DMS53 (cell line): ENCODE data around the gene KRT34.
A peak's percentile ranks its signal among the peaks of the same experiment; 100 is the strongest.
"Not testable (repeated sequence)": the region's sequence is repeated elsewhere in the genome, so short reads cannot be mapped to it uniquely, and the experiment has no call there.

Experiments used
- DNase-seq: peaks from one replicate; lab custom pipeline; 2025; lab: John Stamatoyannopoulos, UW

The KRT34 gene

DNA sequence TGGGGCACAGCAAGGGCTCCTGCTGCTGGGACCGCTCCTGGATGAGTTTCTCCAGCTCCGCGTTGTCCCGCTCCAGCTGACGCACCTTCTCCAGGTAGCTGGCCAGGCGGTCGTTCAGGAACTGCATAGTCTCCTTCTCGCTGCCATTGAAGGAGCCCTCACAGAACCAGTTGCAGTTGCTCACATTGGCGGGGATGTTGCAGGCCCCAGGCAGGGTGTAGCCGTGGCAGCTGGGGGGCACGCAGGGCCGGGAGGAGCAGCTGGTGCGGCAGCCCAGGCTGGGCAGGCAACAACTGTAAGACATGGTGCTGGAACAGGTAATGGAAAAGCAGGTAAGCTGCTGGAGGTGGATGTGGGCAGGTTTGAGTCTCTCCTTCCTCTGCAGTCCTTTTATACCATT is at the start of gene KRT34:
Gene KRT34 (minus strand): TSS at position 364 of the 400 bp plus-strand sequence. CDS start 60 bp downstream, at position 304.
- DNase-seq = not testable (repeated sequence)

- DNase-seq = not testable (repeated sequence)
These were observed 48.3 kb upstream of the KRT34 start for GRCh38 chr17:41430376-41430775.

- DNase-seq = no peak
These were observed 47.6 kb upstream of the KRT34 start for GRCh38 chr17:41429667-41430066.

GRCh38 chr17:41428591-41429291 is 46.6 kb upstream of the KRT34 start:
- no peak for DNase-seq

DNA sequence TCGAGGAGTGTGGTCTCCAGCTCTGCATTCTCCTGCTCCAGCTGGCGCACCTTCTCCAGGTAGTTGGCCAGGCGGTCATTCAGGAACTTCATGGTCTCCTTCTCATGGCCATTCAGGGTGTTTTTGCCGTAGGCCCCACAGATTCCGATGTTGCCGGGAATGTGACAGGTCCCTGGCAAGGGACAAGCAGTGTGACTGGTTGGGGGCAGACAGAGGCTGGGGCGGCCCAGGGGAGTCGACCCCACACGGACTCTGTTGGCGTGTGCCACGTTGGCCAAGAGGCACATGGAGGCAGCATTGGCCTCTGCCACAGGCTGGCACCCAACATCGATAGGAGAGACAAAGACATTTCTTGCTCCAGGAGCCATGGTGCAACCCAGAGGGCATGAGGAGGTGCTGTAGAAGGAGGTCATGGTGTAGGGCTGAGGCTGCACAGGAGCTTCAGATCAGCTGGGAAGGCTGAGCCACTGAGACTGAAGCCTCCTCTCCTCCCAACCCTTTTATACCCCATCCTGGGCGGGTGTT is 42.1 kb upstream of the KRT34 start, which contains the start of gene KRT37:
Gene KRT37 (minus strand): TSS at position 475 of the 525 bp plus-strand sequence. CDS start 62 bp downstream, at position 413.
- DNase-seq = no peak

- DNase-seq = not testable (repeated sequence)
These were observed 40.5 kb upstream of the KRT34 start for GRCh38 chr17:41422586-41422985.

DNA sequence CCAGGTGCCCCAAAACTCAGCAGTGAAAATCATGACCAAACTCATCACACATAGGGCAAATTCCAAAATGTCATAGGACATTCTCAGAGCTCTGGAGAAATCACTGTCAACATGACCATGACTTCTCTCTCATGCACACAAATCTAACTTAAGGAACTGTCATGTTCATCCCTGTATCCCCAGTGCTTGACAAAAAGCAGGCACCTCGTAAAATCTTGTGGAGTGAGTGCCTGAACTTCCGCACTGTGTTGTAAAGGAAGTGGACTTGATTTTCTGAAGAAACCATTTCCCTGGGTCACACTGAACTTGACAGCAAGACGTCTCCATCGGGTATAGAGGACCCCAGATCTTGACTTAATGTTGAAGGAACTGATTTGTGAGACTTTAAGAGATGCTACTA is 39.5 kb upstream of the KRT34 start:
- no peak for DNase-seq

GRCh38 chr17:41421116-41421515 is 39.0 kb upstream of the KRT34 start:
- peak; percentile 5 for DNase-seq

- DNase-seq = no peak
These were observed 38.0 kb upstream of the KRT34 start for GRCh38 chr17:41420134-41420533.

DNA sequence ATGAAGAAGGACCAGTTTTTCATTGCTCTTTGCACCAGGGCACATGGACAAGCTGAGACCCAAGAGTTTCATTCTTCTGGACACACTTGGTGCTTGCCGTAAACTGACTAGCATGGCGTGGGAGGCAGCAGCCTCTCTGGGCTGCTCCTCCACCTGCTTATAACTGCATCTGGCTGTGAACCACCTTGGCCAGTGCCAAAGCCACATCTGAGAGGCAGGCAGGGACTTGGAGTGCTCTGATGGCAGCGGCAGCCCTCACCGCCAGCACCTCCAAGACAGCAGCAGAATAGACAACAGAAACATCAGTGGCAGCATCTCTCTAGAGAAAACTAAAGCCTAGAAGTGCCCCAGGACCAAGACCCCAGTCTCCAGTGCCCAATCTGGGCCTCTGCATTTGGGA is 37.6 kb upstream of the KRT34 start:
- DNase-seq = no peak

DNA sequence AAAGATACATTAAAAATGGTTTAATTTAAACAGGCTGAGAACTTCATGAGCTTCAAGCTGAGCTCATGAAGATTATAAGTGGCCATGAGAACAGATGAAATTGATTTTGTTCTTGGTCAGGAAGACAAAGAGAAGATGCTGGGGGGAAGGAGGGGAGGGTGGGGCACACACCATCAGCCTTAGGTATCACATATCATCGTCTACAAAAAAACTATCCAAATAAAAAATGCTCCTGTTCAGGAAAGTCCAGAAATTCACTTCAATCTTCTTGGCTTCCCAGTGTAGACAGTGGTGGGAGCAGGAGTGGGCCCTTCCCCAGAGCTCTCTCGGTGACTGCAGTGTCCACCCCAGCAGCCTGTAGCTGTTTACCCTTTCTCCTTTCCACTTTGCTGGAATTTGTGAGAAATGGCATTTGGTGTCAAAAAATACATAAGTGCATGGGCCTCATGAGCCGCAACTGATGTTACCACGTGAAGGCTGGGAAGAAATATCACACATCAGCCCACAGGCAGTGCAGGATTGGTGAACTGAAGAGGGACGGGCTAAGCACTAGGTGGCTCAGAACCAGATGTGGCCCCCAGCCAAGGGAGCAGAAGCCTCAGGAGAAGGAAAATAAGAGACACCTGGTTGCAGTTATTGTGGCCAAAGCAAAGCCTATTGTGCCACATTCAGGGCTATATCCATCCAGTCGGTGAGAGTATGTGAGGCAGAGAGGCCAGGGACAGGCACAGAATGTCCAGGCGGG is 36.2 kb upstream of the KRT34 start:
- no peak for DNase-seq

DNA sequence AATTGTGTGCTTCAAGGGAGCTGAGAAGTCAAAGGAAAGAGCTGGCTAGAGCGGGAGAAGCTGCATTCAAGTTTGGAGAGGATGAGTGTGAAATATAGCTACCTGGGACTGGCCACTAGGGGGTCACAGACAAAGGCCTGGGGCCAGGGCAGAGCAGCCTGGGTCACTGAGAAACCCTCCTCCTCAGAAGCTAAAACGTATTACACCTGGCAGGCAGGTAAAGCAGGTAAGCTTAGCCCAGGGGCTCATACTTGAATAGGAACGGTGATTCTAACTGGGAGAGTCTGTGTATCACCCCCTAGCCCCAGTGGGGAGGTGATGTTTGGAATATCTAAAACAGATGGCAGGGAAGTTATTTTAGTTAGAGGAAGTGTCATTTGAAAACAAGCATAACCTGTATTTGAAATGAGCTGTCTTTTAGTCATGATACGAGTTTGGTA is 35.5 kb upstream of the KRT34 start:
- peak; percentile 55 for DNase-seq

DNA sequence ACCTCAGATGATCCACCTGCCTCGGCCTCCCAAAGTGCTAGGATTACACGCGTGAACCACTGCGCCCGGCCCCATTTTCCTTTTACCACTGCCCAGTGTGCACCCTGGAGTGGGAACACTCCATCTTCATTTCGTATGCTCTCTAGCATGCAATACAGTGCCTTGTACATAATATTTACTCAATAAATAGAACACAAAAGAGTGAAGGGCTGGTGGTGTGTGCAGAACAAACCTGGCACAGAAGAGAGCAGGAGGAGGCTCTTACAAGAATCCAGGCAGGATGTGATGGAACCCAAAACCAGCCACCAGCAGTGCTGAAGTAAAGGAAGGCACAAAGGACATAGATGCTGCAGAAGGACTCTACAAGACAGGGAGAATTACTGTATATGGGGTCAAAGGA is 35.0 kb upstream of the KRT34 start:
- DNase-seq = peak; percentile 62

DNA sequence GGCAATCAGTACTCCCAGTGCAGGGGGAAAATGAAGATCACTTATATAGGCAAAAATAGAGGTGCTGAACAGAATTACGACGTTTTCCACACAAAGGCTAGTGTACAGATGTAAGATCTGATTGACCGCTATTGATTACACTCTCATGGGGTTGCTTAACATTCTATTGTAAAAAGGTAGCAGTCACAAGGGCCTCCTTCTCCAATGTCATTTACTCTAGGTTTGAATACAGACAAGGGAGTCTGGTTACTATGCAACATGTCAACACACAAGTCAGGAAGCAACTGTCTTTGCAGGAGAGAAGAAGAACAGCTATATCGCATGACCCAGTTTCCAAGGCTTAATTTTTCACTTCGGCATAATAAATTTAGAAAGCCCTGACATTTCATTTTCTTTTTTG is 34.4 kb upstream of the KRT34 start:
- peak; percentile 43 for DNase-seq

GRCh38 chr17:41415833-41416335 is 33.8 kb upstream of the KRT34 start:
- DNase-seq = peak; percentile 6

GRCh38 chr17:41415411-41415810 is 33.3 kb upstream of the KRT34 start:
- peak; percentile 51 for DNase-seq

DNA sequence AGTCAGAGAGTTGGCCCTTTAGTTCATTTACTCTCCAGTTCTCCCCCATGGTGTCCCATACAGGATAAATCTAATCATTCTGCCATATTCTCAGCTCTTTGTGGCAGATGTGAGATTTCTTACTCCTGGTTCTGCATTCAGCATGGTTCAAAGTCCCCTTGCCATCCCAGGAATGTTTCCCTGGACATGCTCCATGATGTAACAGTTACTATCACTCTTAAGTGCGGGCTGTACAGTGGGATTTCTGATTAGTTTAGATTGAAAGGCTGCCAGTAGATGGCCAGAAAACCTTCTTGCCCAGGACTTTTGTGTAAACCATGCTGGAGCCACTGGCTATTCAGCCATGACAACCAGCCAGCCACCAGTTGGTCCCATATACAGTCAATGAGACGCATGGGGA is 31.9 kb upstream of the KRT34 start:
- DNase-seq = no peak

- no peak for DNase-seq
These were observed 31.3 kb upstream of the KRT34 start for GRCh38 chr17:41413353-41413957.

DNA sequence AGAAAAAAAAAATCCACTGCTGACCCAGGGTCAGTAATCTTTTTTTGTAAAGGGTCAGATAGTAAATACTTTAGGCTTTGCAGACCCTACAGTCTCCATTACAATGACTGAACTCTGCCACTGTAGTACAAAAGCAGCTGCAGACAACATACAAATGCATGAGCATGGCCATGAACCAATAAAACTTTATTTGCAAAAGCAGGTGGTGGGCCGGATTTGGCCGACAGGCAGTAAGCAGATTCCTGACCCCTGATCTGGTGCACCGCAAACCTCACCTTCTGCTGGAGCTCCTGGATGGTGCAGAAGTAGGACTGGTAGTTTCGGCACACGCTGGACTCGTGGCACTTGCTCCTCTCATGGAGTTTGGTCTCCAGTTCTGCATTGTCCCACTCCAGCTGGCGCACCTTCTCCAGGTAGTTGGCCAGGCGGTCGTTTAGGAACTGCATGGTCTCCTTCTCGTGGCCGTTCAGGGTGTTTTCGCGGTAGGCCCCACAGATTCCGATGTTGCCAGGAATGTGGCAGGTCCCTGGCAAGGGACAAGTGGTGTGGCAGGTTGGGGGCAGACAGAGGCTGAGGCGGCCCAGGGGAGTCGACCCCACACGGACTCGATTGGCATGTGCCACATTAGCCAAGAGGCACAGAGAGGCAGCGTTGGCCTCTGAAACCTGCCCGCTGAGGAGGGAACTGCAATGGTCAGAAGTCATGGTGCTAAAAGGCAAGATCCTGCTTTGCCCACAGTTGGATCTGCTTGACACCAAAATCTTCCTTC is 29.1 kb upstream of the KRT34 start:
- DNase-seq = no peak

- DNase-seq = no peak
These were observed 25.1 kb upstream of the KRT34 start for GRCh38 chr17:41407226-41407625.

DNA sequence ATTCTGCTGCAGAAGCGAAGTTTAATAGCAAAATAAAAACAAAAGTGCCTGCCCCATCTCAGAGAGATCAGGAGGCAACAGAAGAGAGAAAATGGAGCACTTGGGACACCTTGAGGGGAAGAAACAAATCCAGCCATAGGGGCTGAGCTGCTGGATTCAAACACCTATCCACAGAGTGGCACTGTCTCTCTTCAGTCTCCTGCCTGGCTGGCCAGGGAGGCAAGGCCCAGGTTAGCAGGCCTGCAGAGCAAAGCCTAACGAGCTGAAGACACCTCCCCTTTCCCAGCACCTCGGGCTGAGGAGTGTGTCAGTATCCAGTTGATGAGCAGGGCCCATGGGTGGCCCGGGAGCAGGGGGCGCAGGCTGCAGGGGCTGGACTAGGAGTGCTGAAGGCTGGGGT is 24.1 kb upstream of the KRT34 start:
- no peak for DNase-seq
